Gastrocnemius medialis (tissue), 4 donors: ENCODE measurements around the gene SPATA31A7. TPM values are rescaled to one million over a fixed set of nuclear protein-coding genes. Genes with fewer than 3 reads are reported as not detected.
"Not testable (repeated sequence)": the region's sequence is repeated elsewhere in the genome, so short reads cannot be mapped to it uniquely, and the experiment has no call there.

ENCODE experiments used
- ATAC-seq, 2 donors: fragments of 150-250 bp; one replicate each; pipeline ENCODE4 v1.9.1; 2016
- DNase-seq, 2 donors: peaks; one replicate each; pipeline ENCODE4 v3.0.0-alpha.2; 2019
- H3K27ac ChIP-seq, 4 donors: fragments of 200-600 bp; sonication (generic); 1 replicate in 1 of 4; 2 replicates in 3 of 4; pipeline ENCODE4 v1.5.1; 2016 to 2018; ENCODE audit warnings: mild to moderate bottlenecking in 2 of 4, moderate library complexity in 1 of 4
- H3K27me3 ChIP-seq, 3 donors: fragments of 200-600 bp; sonication (generic) in 2 of 3; 1 replicate in 1 of 3; 2 replicates in 2 of 3; pipeline versions ENCODE4 v1.5.1 to v1.6.0; 2016 to 2019; ENCODE audit warnings: mild to moderate bottlenecking in 1 of 3, moderate library complexity in 1 of 3
- H3K36me3 ChIP-seq, 2 donors: fragments of 200-600 bp; sonication (generic) in 1 of 2; one replicate each; pipeline ENCODE4 v1.5.1; 2017 to 2018
- H3K4me1 ChIP-seq, 2 donors: fragments of 200-600 bp; sonication (generic) in 1 of 2; one replicate each; pipeline ENCODE4 v1.5.1; 2016 to 2017; ENCODE audit warnings: mild to moderate bottlenecking in 2 of 2
- H3K4me3 ChIP-seq, 4 donors: fragments of 200-600 bp; sonication (generic) in 3 of 4; 1 replicate in 1 of 4; 2 replicates in 3 of 4; pipeline ENCODE4 v1.5.1; 2016 to 2019; ENCODE audit warnings: mild to moderate bottlenecking in 2 of 4
- H3K9me3 ChIP-seq, 3 donors: fragments of 200-600 bp; sonication (generic) in 2 of 3; 1 replicate in 1 of 3; 2 replicates in 2 of 3; pipeline ENCODE4 v1.5.1; 2016 to 2019
- in situ Hi-C, 4 donors: fragments of 200-750 bp; cut with MboI; loops; one replicate each; pipeline versions ENCODE4 v1.15.0 to v1.8.0; 2017; ENCODE audit warnings: low sequenced_read_pairs in 4 of 4
- intact Hi-C: fragments of 100-400 bp; cut with DNase I; formaldehyde crosslinking; loops from one replicate; pipeline ENCODE4 v1.15.1; 2023; ENCODE audit warnings: low total_unique reads
- total RNA-seq, 4 donors: library from RNA; depleted of rRNA; stranded (reverse); fragments of >200 nt; gene quantifications; one replicate each; pipeline versions ENCODE4 v1.1.0 to v1.2.3, GENCODE V29; 2016

Gene SPATA31A7
- total RNA-seq: not detected

DNA sequence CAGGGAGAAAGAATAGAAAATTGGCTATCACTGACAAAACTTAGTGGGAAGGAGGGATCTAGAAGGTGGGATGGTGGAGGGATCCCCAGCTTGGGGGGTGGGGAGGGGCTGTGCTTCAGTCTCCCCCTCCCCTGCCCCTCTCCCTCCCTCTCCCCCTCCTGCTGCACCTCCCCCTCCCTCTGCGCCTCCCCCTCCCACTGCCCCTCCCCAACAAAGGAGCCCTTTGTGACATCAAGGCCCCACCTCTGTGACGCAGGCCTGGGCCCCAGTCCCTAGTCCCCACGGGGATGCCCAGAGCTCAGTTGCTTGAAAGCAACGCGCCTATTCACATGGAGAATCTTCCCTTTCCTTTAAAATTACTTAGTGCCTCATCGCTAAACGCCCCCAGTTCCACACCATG lies at the start of gene SPATA31A7:
TSS of gene SPATA31A7 (plus strand) at position 301 of the 400 bp plus-strand sequence. CDS start at position 330, 29 bp downstream.
- H3K27ac ChIP-seq, in situ Hi-C loops, ATAC-seq, intact Hi-C loops, H3K36me3 ChIP-seq, DNase-seq, H3K4me1 ChIP-seq, H3K9me3 ChIP-seq, H3K4me3 ChIP-seq, H3K27me3 ChIP-seq: not testable (repeated sequence)

GRCh38 chr9:61226438-61226837 lies 36.6 kb downstream of the SPATA31A7 start:
- intact Hi-C loops, DNase-seq, H3K36me3 ChIP-seq, H3K4me1 ChIP-seq, H3K4me3 ChIP-seq, ATAC-seq, in situ Hi-C loops, H3K27me3 ChIP-seq, H3K9me3 ChIP-seq, H3K27ac ChIP-seq: not testable (repeated sequence)
